GM12801 (cell line): Measurements from ENCODE around the gene SEC14L2.

Experiments
- TF ChIP-seq, protein P1 (sequence below): IDR thresholded peaks from one replicate; pipeline ENCODE4 v1.5.1; 2011; ENCODE audit warnings: control low read depth; ENCODE audit not compliant: insufficient read length; ENCODE audit errors: extremely low read depth

Gene SEC14L2

DNA sequence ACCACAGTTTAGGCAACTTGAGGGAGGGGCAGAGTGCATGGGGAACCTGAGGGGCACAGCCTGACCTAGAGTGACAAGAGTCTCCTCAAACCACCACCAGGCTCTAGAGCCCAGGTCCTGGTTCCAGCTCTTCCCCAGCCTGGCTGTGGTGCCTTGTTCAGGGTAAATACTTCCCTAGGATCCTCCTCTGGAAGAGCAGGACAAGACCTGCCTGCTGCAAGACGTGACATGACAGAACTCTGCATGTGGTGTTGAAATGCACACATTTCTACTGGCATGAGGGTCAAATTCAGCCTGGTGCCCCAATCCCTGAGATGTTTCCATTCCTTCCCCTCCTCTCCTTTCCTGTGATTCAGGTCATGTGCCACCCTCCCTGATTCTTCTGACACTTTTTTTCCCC, 3.3 kb downstream of the SEC14L2 start:
- TF ChIP-seq, protein P1, sequence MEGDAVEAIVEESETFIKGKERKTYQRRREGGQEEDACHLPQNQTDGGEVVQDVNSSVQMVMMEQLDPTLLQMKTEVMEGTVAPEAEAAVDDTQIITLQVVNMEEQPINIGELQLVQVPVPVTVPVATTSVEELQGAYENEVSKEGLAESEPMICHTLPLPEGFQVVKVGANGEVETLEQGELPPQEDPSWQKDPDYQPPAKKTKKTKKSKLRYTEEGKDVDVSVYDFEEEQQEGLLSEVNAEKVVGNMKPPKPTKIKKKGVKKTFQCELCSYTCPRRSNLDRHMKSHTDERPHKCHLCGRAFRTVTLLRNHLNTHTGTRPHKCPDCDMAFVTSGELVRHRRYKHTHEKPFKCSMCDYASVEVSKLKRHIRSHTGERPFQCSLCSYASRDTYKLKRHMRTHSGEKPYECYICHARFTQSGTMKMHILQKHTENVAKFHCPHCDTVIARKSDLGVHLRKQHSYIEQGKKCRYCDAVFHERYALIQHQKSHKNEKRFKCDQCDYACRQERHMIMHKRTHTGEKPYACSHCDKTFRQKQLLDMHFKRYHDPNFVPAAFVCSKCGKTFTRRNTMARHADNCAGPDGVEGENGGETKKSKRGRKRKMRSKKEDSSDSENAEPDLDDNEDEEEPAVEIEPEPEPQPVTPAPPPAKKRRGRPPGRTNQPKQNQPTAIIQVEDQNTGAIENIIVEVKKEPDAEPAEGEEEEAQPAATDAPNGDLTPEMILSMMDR: no peak

- TF ChIP-seq, protein P1: no peak
Observed at GRCh38 chr22:30402028-30402765, 5.4 kb downstream of the SEC14L2 start.

DNA sequence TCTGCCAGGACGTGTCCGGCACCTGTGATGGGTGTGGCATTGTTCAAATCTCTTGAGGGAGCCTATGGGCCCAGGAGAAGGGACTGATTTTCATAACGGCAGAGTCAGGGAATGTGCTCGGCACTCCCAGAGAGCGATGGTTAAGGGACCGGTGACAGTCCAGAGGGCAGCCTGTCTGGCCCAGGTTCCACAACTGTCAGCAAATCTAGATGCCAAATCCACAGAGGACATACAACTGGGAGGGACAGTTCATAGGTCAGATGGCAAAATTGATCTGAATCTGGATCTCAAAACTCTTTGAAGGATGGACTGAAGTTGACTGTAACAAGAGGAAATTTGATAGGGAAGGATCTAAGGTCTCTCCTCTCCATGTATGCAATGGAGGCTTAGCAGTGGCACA, 7.5 kb downstream of the SEC14L2 start:
- TF ChIP-seq, protein P1: no peak

GRCh38 chr22:30405731-30406130, 8.9 kb downstream of the SEC14L2 start:
- TF ChIP-seq, protein P1: no peak

GRCh38 chr22:30406400-30406799, 9.6 kb downstream of the SEC14L2 start:
- TF ChIP-seq, protein P1: no peak

GRCh38 chr22:30408388-30409102, 11.7 kb downstream of the SEC14L2 start:
- TF ChIP-seq, protein P1: no peak

DNA sequence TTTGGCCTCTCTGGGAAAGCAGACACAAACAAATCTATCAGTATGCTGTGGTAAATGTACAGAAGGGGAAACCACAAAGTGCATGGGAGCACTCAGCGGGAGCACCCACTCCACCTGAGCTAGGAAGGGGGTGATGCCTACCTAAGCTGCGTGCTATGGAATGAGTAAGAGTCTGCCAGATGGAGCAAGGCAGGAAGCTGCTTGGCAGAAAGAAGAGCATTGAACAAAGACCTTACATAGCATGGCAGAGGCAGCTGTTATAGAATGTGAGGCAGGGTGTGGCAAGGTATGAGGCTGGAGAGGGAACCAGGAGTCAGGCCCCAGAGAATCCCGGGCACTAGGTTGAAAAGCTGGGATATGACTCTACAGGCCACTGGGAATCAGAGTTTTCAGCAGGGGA, 15.0 kb downstream of the SEC14L2 start:
- TF ChIP-seq, protein P1: no peak
